GM19023 (cell line): Measurements from ENCODE around the gene DENND5B.
"Not testable (repeated sequence)": the region's sequence is repeated elsewhere in the genome, so short reads cannot be mapped to it uniquely, and the experiment has no call there.

Source experiments
- ATAC-seq: cut with Tn5 transposase; IDR thresholded peaks from one replicate; pipeline ENCODE4 v1.9.1; 2021; ENCODE audit warnings: mild to moderate bottlenecking, moderate library complexity; ENCODE audit not compliant: unreplicated experiment

Gene DENND5B

GRCh38 chr12:31560516-31560915, 30.4 kb downstream of the DENND5B start:
- no peak for ATAC-seq

GRCh38 chr12:31558521-31558920, 32.4 kb downstream of the DENND5B start:
- ATAC-seq, result no peak

GRCh38 chr12:31557707-31558106, 33.2 kb downstream of the DENND5B start:
- no peak for ATAC-seq

GRCh38 chr12:31555466-31555865, 35.5 kb downstream of the DENND5B start:
- ATAC-seq, result not testable (repeated sequence)

- not testable (repeated sequence) for ATAC-seq
These were observed 40.3 kb downstream of the DENND5B start for GRCh38 chr12:31550590-31550989.

GRCh38 chr12:31536672-31537071, 54.3 kb downstream of the DENND5B start:
- no peak for ATAC-seq

- no peak for ATAC-seq
These were observed 57.5 kb downstream of the DENND5B start for GRCh38 chr12:31533470-31533869.

GRCh38 chr12:31531893-31532292, 59.0 kb downstream of the DENND5B start:
- no peak for ATAC-seq

GRCh38 chr12:31528095-31528494, 62.8 kb downstream of the DENND5B start:
- ATAC-seq, result no peak

- ATAC-seq, result no peak
These were observed 63.9 kb downstream of the DENND5B start for GRCh38 chr12:31527083-31527482.

- no peak for ATAC-seq
These were observed 64.8 kb downstream of the DENND5B start for GRCh38 chr12:31526158-31526546.

- no peak for ATAC-seq
These were observed 65.3 kb downstream of the DENND5B start for GRCh38 chr12:31525496-31526157.

- ATAC-seq, result no peak
These were observed 66.0 kb downstream of the DENND5B start for GRCh38 chr12:31524791-31525495.

GRCh38 chr12:31523306-31523705, 67.6 kb downstream of the DENND5B start:
- ATAC-seq, result no peak

- no peak for ATAC-seq
These were observed 68.3 kb downstream of the DENND5B start for GRCh38 chr12:31522607-31523006.

GRCh38 chr12:31521964-31522363, 69.0 kb downstream of the DENND5B start:
- ATAC-seq, result no peak

GRCh38 chr12:31519511-31519910, 71.4 kb downstream of the DENND5B start:
- ATAC-seq, result no peak

GRCh38 chr12:31518680-31519227, 72.2 kb downstream of the DENND5B start:
- no peak for ATAC-seq

GRCh38 chr12:31517994-31518393, 72.9 kb downstream of the DENND5B start:
- no peak for ATAC-seq

GRCh38 chr12:31516702-31517101, 74.2 kb downstream of the DENND5B start:
- ATAC-seq, result no peak

GRCh38 chr12:31514912-31515311, 76.0 kb downstream of the DENND5B start:
- ATAC-seq, result no peak

- ATAC-seq, result no peak
These were observed 80.9 kb downstream of the DENND5B start for GRCh38 chr12:31510034-31510433.
